WTC11 (cell line): Measurements from ENCODE around the gene ANKRD9.

ENCODE experiments used
- ATF2 ChIP-seq: sonication (generic); formaldehyde crosslinking; IDR thresholded peaks from 2 replicates; pipeline ENCODE4 v1.8.1; 2022; ENCODE audit warnings: low read depth, missing genetic modification reagents, borderline replicate concordance
- CBFB ChIP-seq: sonication (generic); formaldehyde crosslinking; IDR thresholded peaks from 2 replicates; pipeline ENCODE4 v1.8.1; 2022; ENCODE audit warnings: mild to moderate bottlenecking, low read depth, missing genetic modification reagents
- ELF4 ChIP-seq: sonication (generic); formaldehyde crosslinking; IDR thresholded peaks from 2 replicates; pipeline ENCODE4 v1.8.1; 2022; ENCODE audit warnings: low read depth, mild to moderate bottlenecking, moderate library complexity, missing genetic modification reagents
- GABPB1 ChIP-seq: sonication (generic); formaldehyde crosslinking; IDR thresholded peaks from 2 replicates; pipeline ENCODE4 v1.8.1; 2023; ENCODE audit warnings: mild to moderate bottlenecking, missing genetic modification reagents
- JUN ChIP-seq: sonication (generic); formaldehyde crosslinking; IDR thresholded peaks from 2 replicates; pipeline ENCODE4 v1.8.0; 2023; ENCODE audit warnings: mild to moderate bottlenecking, missing genetic modification reagents
- NR3C1 ChIP-seq: sonication (generic); formaldehyde crosslinking; conservative IDR thresholded peaks from 2 replicates; pipeline ENCODE4 v1.8.1; 2023; ENCODE audit warnings: low read depth, mild to moderate bottlenecking, missing genetic modification reagents
- PRDM15 ChIP-seq: sonication (generic); formaldehyde crosslinking; IDR thresholded peaks from 2 replicates; pipeline ENCODE4 v1.8.0; 2022; ENCODE audit warnings: missing genetic modification reagents
- TCF7 ChIP-seq: sonication (generic); formaldehyde crosslinking; IDR thresholded peaks from 2 replicates; pipeline ENCODE4 v1.8.0; 2022; ENCODE audit warnings: mild to moderate bottlenecking, low read depth, missing genetic modification reagents, moderate library complexity
- TP53 ChIP-seq: sonication (generic); formaldehyde crosslinking; IDR thresholded peaks from 2 replicates; pipeline ENCODE4 v1.8.1; 2023; ENCODE audit warnings: mild to moderate bottlenecking, missing genetic modification reagents
- ZNF121 ChIP-seq: sonication (generic); formaldehyde crosslinking; IDR thresholded peaks from 2 replicates; pipeline ENCODE4 v1.8.0; 2023; ENCODE audit warnings: missing genetic modification reagents
- ZNF512 ChIP-seq: sonication (generic); formaldehyde crosslinking; IDR thresholded peaks from 2 replicates; pipeline ENCODE4 v1.8.1; 2022; ENCODE audit warnings: missing genetic modification reagents, borderline replicate concordance
- TF ChIP-seq, protein P1 (sequence below): fragments of 200-600 bp; IDR thresholded peaks from 2 replicates; pipeline ENCODE4 v1.8.0; 2022; ENCODE audit warnings: antibody characterized with exemption
- TF ChIP-seq, protein P2 (sequence below): sonication (generic); formaldehyde crosslinking; conservative IDR thresholded peaks from 2 replicates; pipeline ENCODE4 v1.8.1; 2022; ENCODE audit warnings: mild to moderate bottlenecking, missing genetic modification reagents
- TF ChIP-seq, protein P3 (sequence below): sonication (generic); formaldehyde crosslinking; IDR thresholded peaks from 2 replicates; pipeline ENCODE4 v1.8.1; 2023; ENCODE audit warnings: mild to moderate bottlenecking, missing genetic modification reagents, moderate library complexity

- TF ChIP-seq ZNF121 (no peak), TP53 (CRISPR knock-in tag) (no peak), TCF7 (CRISPR knock-in tag) (no peak), ELF4 (CRISPR knock-in tag) (no peak), JUN (no peak), ATF2 (no peak), PRDM15 (CRISPR knock-in tag) (no peak), NR3C1 (CRISPR knock-in tag) (no peak), GABPB1 (no peak), ZNF512 (CRISPR knock-in tag) (no peak), CBFB (CRISPR knock-in tag) (no peak)
- TF ChIP-seq, protein P1, sequence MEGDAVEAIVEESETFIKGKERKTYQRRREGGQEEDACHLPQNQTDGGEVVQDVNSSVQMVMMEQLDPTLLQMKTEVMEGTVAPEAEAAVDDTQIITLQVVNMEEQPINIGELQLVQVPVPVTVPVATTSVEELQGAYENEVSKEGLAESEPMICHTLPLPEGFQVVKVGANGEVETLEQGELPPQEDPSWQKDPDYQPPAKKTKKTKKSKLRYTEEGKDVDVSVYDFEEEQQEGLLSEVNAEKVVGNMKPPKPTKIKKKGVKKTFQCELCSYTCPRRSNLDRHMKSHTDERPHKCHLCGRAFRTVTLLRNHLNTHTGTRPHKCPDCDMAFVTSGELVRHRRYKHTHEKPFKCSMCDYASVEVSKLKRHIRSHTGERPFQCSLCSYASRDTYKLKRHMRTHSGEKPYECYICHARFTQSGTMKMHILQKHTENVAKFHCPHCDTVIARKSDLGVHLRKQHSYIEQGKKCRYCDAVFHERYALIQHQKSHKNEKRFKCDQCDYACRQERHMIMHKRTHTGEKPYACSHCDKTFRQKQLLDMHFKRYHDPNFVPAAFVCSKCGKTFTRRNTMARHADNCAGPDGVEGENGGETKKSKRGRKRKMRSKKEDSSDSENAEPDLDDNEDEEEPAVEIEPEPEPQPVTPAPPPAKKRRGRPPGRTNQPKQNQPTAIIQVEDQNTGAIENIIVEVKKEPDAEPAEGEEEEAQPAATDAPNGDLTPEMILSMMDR, result no peak
- TF ChIP-seq, protein P2, sequence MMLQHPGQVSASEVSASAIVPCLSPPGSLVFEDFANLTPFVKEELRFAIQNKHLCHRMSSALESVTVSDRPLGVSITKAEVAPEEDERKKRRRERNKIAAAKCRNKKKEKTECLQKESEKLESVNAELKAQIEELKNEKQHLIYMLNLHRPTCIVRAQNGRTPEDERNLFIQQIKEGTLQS (CRISPR knock-in tag), result no peak
- TF ChIP-seq, protein P3, sequence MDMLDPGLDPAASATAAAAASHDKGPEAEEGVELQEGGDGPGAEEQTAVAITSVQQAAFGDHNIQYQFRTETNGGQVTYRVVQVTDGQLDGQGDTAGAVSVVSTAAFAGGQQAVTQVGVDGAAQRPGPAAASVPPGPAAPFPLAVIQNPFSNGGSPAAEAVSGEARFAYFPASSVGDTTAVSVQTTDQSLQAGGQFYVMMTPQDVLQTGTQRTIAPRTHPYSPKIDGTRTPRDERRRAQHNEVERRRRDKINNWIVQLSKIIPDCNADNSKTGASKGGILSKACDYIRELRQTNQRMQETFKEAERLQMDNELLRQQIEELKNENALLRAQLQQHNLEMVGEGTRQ (CRISPR knock-in tag), result no peak
Measured at GRCh38 chr14:102541771-102542170, 32.2 kb upstream of the ANKRD9 start.
